ENCODE data around the gene PHLDA3. TPM values are rescaled to one million over a fixed set of nuclear protein-coding genes. Genes with fewer than 3 reads are reported as not detected.

PHLDA3 gene
- polyA plus RNA-seq, 1 donor from 2014 or later: 35.1 TPM

- Histone ChIP-seq H3K9ac (ENCODE audit: low read length) (no peak overlapping the region), H3K4me3 (ENCODE audit: low read length) (no peak overlapping the region), H3K9me2 (ENCODE audit: insufficient read depth, low read length) (no peaks in the 10 kb centered on the region), H3K27ac (ENCODE audit: low read length) (no peak overlapping the region), H3K9me3 (ENCODE audit: low read length) (no peaks in the 10 kb centered on the region), H3F3A (ENCODE audit: insufficient read depth, low read length, poor library complexity, severe bottlenecking) (no peaks in the 10 kb centered on the region), H3K36me3 (ENCODE audit: insufficient read depth, low read length) (no peaks in the 10 kb centered on the region), H4K20me1 (ENCODE audit: insufficient read depth) (no peaks in the 10 kb centered on the region), H3K27me3 (ENCODE audit: insufficient read depth, low read depth, low read length) (no peaks in the 10 kb centered on the region), H3K79me2 (replicated peaks; ENCODE audit: insufficient read depth, low read length) (no peaks in the 10 kb centered on the region), H3K4me2 (ENCODE audit: low read length) (no peak overlapping the region), H2AFZ (ENCODE audit: low read depth, low read length) (no peak overlapping the region)
- no peak for TF ChIP-seq POLR2AphosphoS5 (IDR thresholded peaks at IDR 0.05)
- no peak for TF ChIP-seq TAF1 (IDR thresholded peaks at IDR 0.05; ENCODE audit: low read depth)
- no peak for TF ChIP-seq MXI1 (conservative IDR thresholded peaks at IDR 0.05; ENCODE audit: poor library complexity, severe bottlenecking)
- TF ChIP-seq EP300 (conservative IDR thresholded peaks at IDR 0.05; ENCODE audit: poor library complexity, severe bottlenecking): no peak
- TF ChIP-seq, protein P1, sequence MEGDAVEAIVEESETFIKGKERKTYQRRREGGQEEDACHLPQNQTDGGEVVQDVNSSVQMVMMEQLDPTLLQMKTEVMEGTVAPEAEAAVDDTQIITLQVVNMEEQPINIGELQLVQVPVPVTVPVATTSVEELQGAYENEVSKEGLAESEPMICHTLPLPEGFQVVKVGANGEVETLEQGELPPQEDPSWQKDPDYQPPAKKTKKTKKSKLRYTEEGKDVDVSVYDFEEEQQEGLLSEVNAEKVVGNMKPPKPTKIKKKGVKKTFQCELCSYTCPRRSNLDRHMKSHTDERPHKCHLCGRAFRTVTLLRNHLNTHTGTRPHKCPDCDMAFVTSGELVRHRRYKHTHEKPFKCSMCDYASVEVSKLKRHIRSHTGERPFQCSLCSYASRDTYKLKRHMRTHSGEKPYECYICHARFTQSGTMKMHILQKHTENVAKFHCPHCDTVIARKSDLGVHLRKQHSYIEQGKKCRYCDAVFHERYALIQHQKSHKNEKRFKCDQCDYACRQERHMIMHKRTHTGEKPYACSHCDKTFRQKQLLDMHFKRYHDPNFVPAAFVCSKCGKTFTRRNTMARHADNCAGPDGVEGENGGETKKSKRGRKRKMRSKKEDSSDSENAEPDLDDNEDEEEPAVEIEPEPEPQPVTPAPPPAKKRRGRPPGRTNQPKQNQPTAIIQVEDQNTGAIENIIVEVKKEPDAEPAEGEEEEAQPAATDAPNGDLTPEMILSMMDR (IDR thresholded peaks at IDR 0.05; ENCODE audit: poor library complexity, severe bottlenecking): no peak
- TF ChIP-seq SMC3 (conservative IDR thresholded peaks at IDR 0.05; ENCODE audit: poor library complexity): no peak
- TF ChIP-seq, protein P2, sequence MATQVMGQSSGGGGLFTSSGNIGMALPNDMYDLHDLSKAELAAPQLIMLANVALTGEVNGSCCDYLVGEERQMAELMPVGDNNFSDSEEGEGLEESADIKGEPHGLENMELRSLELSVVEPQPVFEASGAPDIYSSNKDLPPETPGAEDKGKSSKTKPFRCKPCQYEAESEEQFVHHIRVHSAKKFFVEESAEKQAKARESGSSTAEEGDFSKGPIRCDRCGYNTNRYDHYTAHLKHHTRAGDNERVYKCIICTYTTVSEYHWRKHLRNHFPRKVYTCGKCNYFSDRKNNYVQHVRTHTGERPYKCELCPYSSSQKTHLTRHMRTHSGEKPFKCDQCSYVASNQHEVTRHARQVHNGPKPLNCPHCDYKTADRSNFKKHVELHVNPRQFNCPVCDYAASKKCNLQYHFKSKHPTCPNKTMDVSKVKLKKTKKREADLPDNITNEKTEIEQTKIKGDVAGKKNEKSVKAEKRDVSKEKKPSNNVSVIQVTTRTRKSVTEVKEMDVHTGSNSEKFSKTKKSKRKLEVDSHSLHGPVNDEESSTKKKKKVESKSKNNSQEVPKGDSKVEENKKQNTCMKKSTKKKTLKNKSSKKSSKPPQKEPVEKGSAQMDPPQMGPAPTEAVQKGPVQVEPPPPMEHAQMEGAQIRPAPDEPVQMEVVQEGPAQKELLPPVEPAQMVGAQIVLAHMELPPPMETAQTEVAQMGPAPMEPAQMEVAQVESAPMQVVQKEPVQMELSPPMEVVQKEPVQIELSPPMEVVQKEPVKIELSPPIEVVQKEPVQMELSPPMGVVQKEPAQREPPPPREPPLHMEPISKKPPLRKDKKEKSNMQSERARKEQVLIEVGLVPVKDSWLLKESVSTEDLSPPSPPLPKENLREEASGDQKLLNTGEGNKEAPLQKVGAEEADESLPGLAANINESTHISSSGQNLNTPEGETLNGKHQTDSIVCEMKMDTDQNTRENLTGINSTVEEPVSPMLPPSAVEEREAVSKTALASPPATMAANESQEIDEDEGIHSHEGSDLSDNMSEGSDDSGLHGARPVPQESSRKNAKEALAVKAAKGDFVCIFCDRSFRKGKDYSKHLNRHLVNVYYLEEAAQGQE (IDR thresholded peaks at IDR 0.05; ENCODE audit: borderline replicate concordance): no peak
- no peak for TF ChIP-seq RAD21 (conservative IDR thresholded peaks at IDR 0.05)
- no peak for TF ChIP-seq EZH2 (IDR thresholded peaks at IDR 0.05; ENCODE audit: borderline replicate concordance, insufficient read depth, low read length, poor library complexity, severe bottlenecking)
These were observed 21.7 kb upstream of the PHLDA3 start for GRCh38 chr1:201490708-201491131.

DNA sequence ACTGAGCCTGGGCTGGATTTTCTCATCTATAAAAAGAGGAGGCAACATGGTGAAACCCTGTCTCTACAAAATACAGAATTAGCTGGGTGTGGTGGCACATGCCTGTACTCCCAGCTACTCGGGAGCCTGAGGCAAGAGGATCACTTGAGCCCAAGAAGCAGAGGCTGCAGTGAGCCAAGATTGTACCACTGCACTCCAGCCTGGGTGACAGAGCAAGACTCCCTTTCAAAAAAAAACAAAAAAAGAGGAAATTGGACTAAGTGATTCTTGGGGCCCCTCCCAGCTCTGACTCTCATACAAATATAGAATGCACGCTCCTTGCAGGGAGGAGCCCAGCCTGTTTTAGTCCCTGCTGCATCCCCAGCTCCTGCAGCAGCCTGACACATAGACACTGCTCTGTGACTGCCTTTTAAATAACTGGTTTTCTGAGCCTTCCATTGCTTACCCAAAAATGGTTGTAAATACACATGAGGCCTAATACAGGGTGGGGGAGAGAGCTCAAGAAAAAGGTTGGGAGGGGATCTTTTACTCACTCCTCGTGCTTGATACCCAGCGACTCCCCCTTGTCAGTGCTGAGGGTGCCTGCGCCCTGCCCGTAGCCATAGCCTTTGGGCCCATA, 20.8 kb upstream of the PHLDA3 start:
- TF ChIP-seq TAF1 (IDR thresholded peaks at IDR 0.05; ENCODE audit: low read depth): no peak
- TF ChIP-seq MXI1 (conservative IDR thresholded peaks at IDR 0.05; ENCODE audit: poor library complexity, severe bottlenecking): no peak
- no peak for TF ChIP-seq RAD21 (conservative IDR thresholded peaks at IDR 0.05)
- no peak for TF ChIP-seq EP300 (conservative IDR thresholded peaks at IDR 0.05; ENCODE audit: poor library complexity, severe bottlenecking)
- TF ChIP-seq, protein P2 (IDR thresholded peaks at IDR 0.05; ENCODE audit: borderline replicate concordance): no peak
- no peak for TF ChIP-seq EZH2 (IDR thresholded peaks at IDR 0.05; ENCODE audit: borderline replicate concordance, insufficient read depth, low read length, poor library complexity, severe bottlenecking)
- TF ChIP-seq, protein P1 (IDR thresholded peaks at IDR 0.05; ENCODE audit: poor library complexity, severe bottlenecking): no peak
- TF ChIP-seq POLR2AphosphoS5 (IDR thresholded peaks at IDR 0.05): no peak
- TF ChIP-seq SMC3 (conservative IDR thresholded peaks at IDR 0.05; ENCODE audit: poor library complexity): no peak
- Histone ChIP-seq H3K27ac (ENCODE audit: low read length) (no peak overlapping the region), H3K4me3 (ENCODE audit: low read length) (no peak overlapping the region), H3K79me2 (replicated peaks; ENCODE audit: insufficient read depth, low read length) (no peaks in the 10 kb centered on the region), H3K27me3 (ENCODE audit: insufficient read depth, low read depth, low read length) (no peaks in the 10 kb centered on the region), H3K9ac (ENCODE audit: low read length) (no peak overlapping the region), H4K20me1 (ENCODE audit: insufficient read depth) (no peaks in the 10 kb centered on the region), H3K9me2 (ENCODE audit: insufficient read depth, low read length) (no peaks in the 10 kb centered on the region), H3K36me3 (ENCODE audit: insufficient read depth, low read length) (no peaks in the 10 kb centered on the region), H3K9me3 (ENCODE audit: low read length) (no peaks in the 10 kb centered on the region), H3F3A (ENCODE audit: insufficient read depth, low read length, poor library complexity, severe bottlenecking) (no peaks in the 10 kb centered on the region), H2AFZ (ENCODE audit: low read depth, low read length) (no peak overlapping the region), H3K4me2 (ENCODE audit: low read length) (no peak overlapping the region)
